Endodermal cell (in vitro differentiated cells): ENCODE results near the gene EPHB1. TPM values are rescaled to one million over a fixed set of nuclear protein-coding genes. Genes with fewer than 3 reads are reported as not detected.

Experiments used
- DNase-seq: peaks from one replicate; pipeline ENCODE4 v3.0.0-alpha.2; 2017
- H3K27ac ChIP-seq: 2 replicates; pipeline ENCODE4 v1.5.1; 2013; ENCODE audit warnings: mild to moderate bottlenecking, low read depth, low read length, moderate library complexity
- H3K27me3 ChIP-seq: 2 replicates; pipeline ENCODE4 v1.6.1; 2013; ENCODE audit warnings: mild to moderate bottlenecking, low read length, moderate library complexity; ENCODE audit not compliant: insufficient read depth, control insufficient read depth, poor library complexity, severe bottlenecking
- H3K36me3 ChIP-seq: 2 replicates; pipeline ENCODE4 v1.7.0; 2013; ENCODE audit warnings: mild to moderate bottlenecking, low read length, moderate library complexity; ENCODE audit not compliant: control insufficient read depth, insufficient read depth
- H3K4me1 ChIP-seq: one replicate; pipeline ENCODE4 v1.7.0; 2013; ENCODE audit warnings: low read length; ENCODE audit not compliant: control insufficient read depth, insufficient read depth
- H3K4me3 ChIP-seq: 2 replicates; pipeline ENCODE4 v1.5.1; 2013; ENCODE audit warnings: mild to moderate bottlenecking, low read length, moderate library complexity
- H3K9ac ChIP-seq: 2 replicates; pipeline ENCODE4 v1.6.1; 2013; ENCODE audit warnings: mild to moderate bottlenecking, low read length, moderate library complexity; ENCODE audit not compliant: poor library complexity, severe bottlenecking; ENCODE audit errors: extremely low read depth
- H3K9me3 ChIP-seq: 2 replicates; pipeline ENCODE4 v1.6.1; 2013; ENCODE audit warnings: mild to moderate bottlenecking, low read length, moderate library complexity; ENCODE audit not compliant: control insufficient read depth
- H3K27ac Mint-ChIP-seq: 2 replicates; pipeline ENCODE4 v1.8.0; 2020; ENCODE audit warnings: mixed read lengths
- H3K27me3 Mint-ChIP-seq: 2 replicates; pipeline ENCODE4 v1.8.0; 2021; ENCODE audit warnings: mild to moderate bottlenecking, mixed read lengths; ENCODE audit not compliant: insufficient read depth
- H3K36me3 Mint-ChIP-seq: 2 replicates; pipeline ENCODE4 v1.8.0; 2020; ENCODE audit warnings: low read depth, mixed read lengths
- H3K4me1 Mint-ChIP-seq: 2 replicates; pipeline ENCODE4 v1.8.0; 2020; ENCODE audit warnings: mixed read lengths
- H3K4me3 Mint-ChIP-seq: 2 replicates; pipeline ENCODE4 v1.8.0; 2020; ENCODE audit warnings: mild to moderate bottlenecking, moderate library complexity, mixed read lengths
- H3K9me3 Mint-ChIP-seq: 2 replicates; pipeline ENCODE4 v1.8.0; 2020; ENCODE audit warnings: mild to moderate bottlenecking, mixed read lengths
- WGBS, 2 experiments: methylation state at CpG; one replicate each; pipeline versions ENCODE4 v1.1.5 to v1.1.7; 2013; ENCODE audit warnings: missing lambda C conversion rate in 2 of 2, mixed read lengths in 1 of 2; ENCODE audit not compliant: insufficient coverage in 1 of 2, insufficient read length in 1 of 2; 5-methylcytosine and 5-hydroxymethylcytosine counted together
- total RNA-seq, 2 donors: library from RNA; stranded (reverse); fragmentation: NEBNext Ultra II Directional in 1 of 2; extraction: Animal tissue kit (Norgen Biotek cat#: 25700) in 1 of 2; gene quantifications; 2 replicates in 1 of 2; 3 replicates in 1 of 2; pipeline ENCODE4 v1.2.1, GENCODE V29; 2021
- TF ChIP-seq, protein P1 (sequence below): fragments of 200-600 bp; sonication (generic); conservative IDR thresholded peaks from 2 replicates; pipeline ENCODE4 v1.5.0; 2021; ENCODE audit warnings: antibody characterized with exemption, mild to moderate bottlenecking

Gene EPHB1
- total RNA-seq, 2 donors from 2014 or later: 2.9 to 3.6 TPM

GRCh38 chr3:134927599-134927998 lies 132.5 kb downstream of the EPHB1 start:
- no peak overlapping the region for H3K4me3 Mint-ChIP-seq
- H3K36me3 ChIP-seq: no peaks in the 10 kb centered on the region
- TF ChIP-seq, protein P1, sequence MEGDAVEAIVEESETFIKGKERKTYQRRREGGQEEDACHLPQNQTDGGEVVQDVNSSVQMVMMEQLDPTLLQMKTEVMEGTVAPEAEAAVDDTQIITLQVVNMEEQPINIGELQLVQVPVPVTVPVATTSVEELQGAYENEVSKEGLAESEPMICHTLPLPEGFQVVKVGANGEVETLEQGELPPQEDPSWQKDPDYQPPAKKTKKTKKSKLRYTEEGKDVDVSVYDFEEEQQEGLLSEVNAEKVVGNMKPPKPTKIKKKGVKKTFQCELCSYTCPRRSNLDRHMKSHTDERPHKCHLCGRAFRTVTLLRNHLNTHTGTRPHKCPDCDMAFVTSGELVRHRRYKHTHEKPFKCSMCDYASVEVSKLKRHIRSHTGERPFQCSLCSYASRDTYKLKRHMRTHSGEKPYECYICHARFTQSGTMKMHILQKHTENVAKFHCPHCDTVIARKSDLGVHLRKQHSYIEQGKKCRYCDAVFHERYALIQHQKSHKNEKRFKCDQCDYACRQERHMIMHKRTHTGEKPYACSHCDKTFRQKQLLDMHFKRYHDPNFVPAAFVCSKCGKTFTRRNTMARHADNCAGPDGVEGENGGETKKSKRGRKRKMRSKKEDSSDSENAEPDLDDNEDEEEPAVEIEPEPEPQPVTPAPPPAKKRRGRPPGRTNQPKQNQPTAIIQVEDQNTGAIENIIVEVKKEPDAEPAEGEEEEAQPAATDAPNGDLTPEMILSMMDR: no peak
- H3K9me3 ChIP-seq: no peaks in the 10 kb centered on the region
- H3K27me3 ChIP-seq: peaks cover 57% of the 10 kb centered on the region
- 75 to 85% methylated on average over 1 of the region's 1 CpG for WGBS, 2 experiments
- H3K27ac Mint-ChIP-seq: no peak overlapping the region
- H3K9me3 Mint-ChIP-seq: peaks cover 7% of the 10 kb centered on the region
- H3K9ac ChIP-seq: no peak overlapping the region
- H3K27ac ChIP-seq: no peak overlapping the region
- peaks cover 74% of the 10 kb centered on the region for H3K27me3 Mint-ChIP-seq
- DNase-seq: no peak
- no peaks in the 10 kb centered on the region for H3K4me1 ChIP-seq
- peaks cover 9% of the 10 kb centered on the region for H3K4me1 Mint-ChIP-seq
- no peak overlapping the region for H3K4me3 ChIP-seq
- H3K36me3 Mint-ChIP-seq: no peaks in the 10 kb centered on the region

DNA sequence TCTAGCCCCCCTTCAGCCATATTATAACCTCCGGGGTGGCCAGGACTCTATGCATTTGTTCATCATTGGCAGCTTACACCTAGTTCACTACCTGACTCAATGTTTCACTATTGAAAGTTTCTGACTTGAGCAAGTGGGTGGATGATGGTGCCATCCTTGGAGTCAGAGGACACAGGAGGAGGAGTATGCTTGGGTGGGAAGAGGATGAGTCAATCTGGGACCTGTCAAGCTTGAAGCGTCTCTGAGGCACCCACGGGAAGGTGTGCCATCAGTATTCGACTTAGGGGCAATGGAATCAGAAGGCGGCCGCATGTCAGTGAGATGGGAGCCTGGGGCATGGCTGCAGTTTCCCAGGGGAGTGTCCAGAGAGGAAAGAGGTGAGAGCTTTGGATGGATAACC lies 133.3 kb downstream of the EPHB1 start:
- H3K9me3 ChIP-seq: no peaks in the 10 kb centered on the region
- Mint-ChIP-seq H3K9me3 (peaks cover 7% of the 10 kb centered on the region), H3K27ac (no peak overlapping the region), H3K36me3 (no peaks in the 10 kb centered on the region), H3K4me1 (peaks cover 9% of the 10 kb centered on the region), H3K4me3 (no peak overlapping the region), H3K27me3 (peaks cover 82% of the 10 kb centered on the region)
- DNase-seq: no peak
- WGBS, 2 experiments: 86% methylated on average over 6 of the region's 6 CpGs; no CpG with 5 or more reads in 1 of the 2 experiments
- no peaks in the 10 kb centered on the region for H3K4me1 ChIP-seq
- H3K4me3 ChIP-seq: no peak overlapping the region
- H3K27ac ChIP-seq: no peak overlapping the region
- H3K9ac ChIP-seq: no peak overlapping the region
- no peaks in the 10 kb centered on the region for H3K36me3 ChIP-seq
- peaks cover 62% of the 10 kb centered on the region for H3K27me3 ChIP-seq
- TF ChIP-seq, protein P1: no peak

DNA sequence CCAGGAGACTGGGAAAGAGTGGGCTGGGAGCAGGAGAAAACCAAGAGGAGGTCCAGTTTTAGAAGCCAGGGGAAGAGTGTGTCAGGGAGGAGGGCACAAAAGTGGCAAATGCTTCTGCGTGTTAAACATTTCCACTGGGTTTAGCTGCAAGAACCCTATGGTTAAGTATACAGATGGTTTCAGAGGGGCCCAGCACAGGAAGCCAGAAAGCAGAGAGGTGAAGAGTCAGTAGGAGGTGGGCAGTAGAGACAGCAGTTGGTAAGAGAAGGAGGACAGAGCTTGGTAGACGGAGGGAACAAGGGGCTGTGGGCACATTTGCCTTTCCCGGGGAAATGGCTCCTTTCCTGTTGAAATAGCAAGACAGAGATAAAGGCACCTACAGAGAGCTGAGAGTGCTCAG lies 133.8 kb downstream of the EPHB1 start:
- Histone ChIP-seq H3K4me3 (no peak overlapping the region), H3K36me3 (no peaks in the 10 kb centered on the region), H3K9ac (no peak overlapping the region), H3K9me3 (no peaks in the 10 kb centered on the region), H3K27me3 (peaks cover 63% of the 10 kb centered on the region), H3K27ac (no peak overlapping the region), H3K4me1 (no peaks in the 10 kb centered on the region)
- Mint-ChIP-seq H3K4me1 (peaks cover 9% of the 10 kb centered on the region), H3K9me3 (peaks cover 5% of the 10 kb centered on the region), H3K27ac (no peak overlapping the region), H3K4me3 (no peak overlapping the region), H3K27me3 (peaks cover 86% of the 10 kb centered on the region), H3K36me3 (no peaks in the 10 kb centered on the region)
- 85 to 87% methylated on average over 2 to 3 of the region's 3 CpGs for WGBS, 2 experiments
- TF ChIP-seq, protein P1: no peak
- DNase-seq: no peak
